Stimulated activated CD8-positive, alpha-beta memory T cell treated with anti-CD3 and anti-CD28 coated beads, Interleukin-15, amount 100 ng/mL, for 1 hour (primary cell): ENCODE measurements around the gene DNAJC1.

ENCODE experiments used
- DNase-seq: peaks from one replicate; pipeline ENCODE4 v3.0.0-alpha.2; 2020; ENCODE audit warnings: low read depth

Gene DNAJC1

GRCh38 chr10:21961847-21962246 lies 41.7 kb downstream of the DNAJC1 start:
- DNase-seq = no peak

GRCh38 chr10:21959998-21960397 lies 43.5 kb downstream of the DNAJC1 start:
- DNase-seq = no peak

- no peak for DNase-seq
Measured at GRCh38 chr10:21954690-21955089, 48.8 kb downstream of the DNAJC1 start.

- no peak for DNase-seq
Measured at GRCh38 chr10:21954132-21954531, 49.4 kb downstream of the DNAJC1 start.

GRCh38 chr10:21953585-21954057 lies 49.9 kb downstream of the DNAJC1 start:
- DNase-seq = no peak

GRCh38 chr10:21950566-21950965 lies 53.0 kb downstream of the DNAJC1 start:
- no peak for DNase-seq

GRCh38 chr10:21946946-21947345 lies 56.6 kb downstream of the DNAJC1 start:
- DNase-seq = no peak

GRCh38 chr10:21944727-21945386 lies 58.7 kb downstream of the DNAJC1 start:
- no peak for DNase-seq

GRCh38 chr10:21943633-21944265 lies 59.8 kb downstream of the DNAJC1 start:
- no peak for DNase-seq

GRCh38 chr10:21935439-21936023 lies 68.0 kb downstream of the DNAJC1 start:
- DNase-seq = no peak

- DNase-seq = no peak
Measured at GRCh38 chr10:21934307-21934706, 69.2 kb downstream of the DNAJC1 start.

- no peak for DNase-seq
Measured at GRCh38 chr10:21929070-21929469, 74.5 kb downstream of the DNAJC1 start.

GRCh38 chr10:21927631-21928353 lies 75.7 kb downstream of the DNAJC1 start:
- DNase-seq = no peak

- DNase-seq = no peak
Measured at GRCh38 chr10:21926949-21927348, 76.6 kb downstream of the DNAJC1 start.

- no peak for DNase-seq
Measured at GRCh38 chr10:21926358-21926925, 77.1 kb downstream of the DNAJC1 start.

GRCh38 chr10:21925851-21926250 lies 77.7 kb downstream of the DNAJC1 start:
- DNase-seq = no peak

GRCh38 chr10:21924511-21924910 lies 79.0 kb downstream of the DNAJC1 start:
- no peak for DNase-seq

GRCh38 chr10:21920633-21921032 lies 82.9 kb downstream of the DNAJC1 start:
- no peak for DNase-seq

GRCh38 chr10:21919906-21920305 lies 83.6 kb downstream of the DNAJC1 start:
- no peak for DNase-seq

GRCh38 chr10:21919117-21919516 lies 84.4 kb downstream of the DNAJC1 start:
- DNase-seq = no peak

- no peak for DNase-seq
Measured at GRCh38 chr10:21912625-21913024, 90.9 kb downstream of the DNAJC1 start.

GRCh38 chr10:21910798-21911197 lies 92.7 kb downstream of the DNAJC1 start:
- DNase-seq = no peak
